Testis (tissue), 3 donors: ENCODE results near the gene ANAPC16. TPM values are rescaled to one million over a fixed set of nuclear protein-coding genes. Genes with fewer than 3 reads are reported as not detected.
"Not testable (repeated sequence)": the region's sequence is repeated elsewhere in the genome, so short reads cannot be mapped to it uniquely, and the experiment has no call there.

Experiments used
- DNase-seq: peaks from one replicate; pipeline ENCODE4 v3.0.0-alpha.2; 2019
- H3K27ac ChIP-seq, 2 donors: fragments of 200-600 bp; sonication (generic); one replicate each; pipeline ENCODE4 v1.5.1; 2019
- H3K27me3 ChIP-seq: fragments of 200-600 bp; sonication (generic); one replicate; pipeline ENCODE4 v1.5.1; 2019
- H3K36me3 ChIP-seq: fragments of 200-600 bp; sonication (generic); one replicate; pipeline ENCODE4 v1.5.1; 2017; ENCODE audit warnings: low read depth; ENCODE audit errors: missing control alignments
- H3K4me1 ChIP-seq: fragments of 200-600 bp; sonication (generic); one replicate; pipeline ENCODE4 v1.5.1; 2019
- H3K4me3 ChIP-seq, 2 donors: fragments of 200-600 bp; sonication (generic); one replicate each; pipeline ENCODE4 v1.5.1; 2017 to 2019
- H3K9me3 ChIP-seq: fragments of 200-600 bp; sonication (generic); one replicate; pipeline ENCODE4 v1.5.1; 2017
- POLR2A ChIP-seq: fragments of 450-650 bp; IDR thresholded peaks from one replicate; pipeline ENCODE4 v1.6.1; 2017; ENCODE audit warnings: antibody characterized with exemption, mild to moderate bottlenecking, moderate library complexity
- WGBS, 2 donors: methylation state at CpG; one replicate each; pipeline ENCODE4 v1.1.5; 2018; 5-methylcytosine and 5-hydroxymethylcytosine counted together
- intact Hi-C: fragments of 100-400 bp; cut with DNase I; formaldehyde crosslinking; loops from one replicate; pipeline ENCODE4 v1.15.1; 2023; ENCODE audit warnings: low total_unique reads
- polyA plus RNA-seq: library from polyadenylated mRNA; stranded (reverse); fragments of 350-450 nt; fragmentation: Illumina TruSeq; extraction: RNeasy Lipid Tissue Mini Kit (QIAGEN cat#74804); gene quantifications from one replicate; pipeline ENCODE4 v1.2.3, GENCODE V29; 2014; ENCODE audit warnings: low read depth, low replicate concordance; ENCODE audit not compliant: insufficient read depth
- total RNA-seq, 2 donors: library from RNA; depleted of rRNA; stranded (reverse); fragments of >200 nt; gene quantifications; one replicate each; pipeline ENCODE4 v1.2.3, GENCODE V29; 2016
- TF ChIP-seq, protein P1 (sequence below), 3 experiments: fragments of 450-650 bp in 2 of 3; fragments of 200-600 bp in 1 of 3; sonication (generic) in 1 of 3; IDR thresholded peaks; one replicate each; pipeline ENCODE4 v1.5.1; 2016 to 2019; ENCODE audit warnings: antibody characterized with exemption in 3 of 3, mild to moderate bottlenecking in 2 of 3, moderate library complexity in 1 of 3

Gene ANAPC16
- total and polyA plus RNA-seq, 3 donors from 2014 or later: 43.8 to 96.0 (median 47.9) TPM

- Histone ChIP-seq H3K36me3 (no peaks in the 10 kb centered on the region), H3K4me1 (peaks cover 14% of the 10 kb centered on the region), H3K4me3 (no peak overlapping the region), H3K27me3 (no peaks in the 10 kb centered on the region), H3K9me3 (no peaks in the 10 kb centered on the region), H3K27ac (no peak overlapping the region)
- intact Hi-C loops: no loop called here
- WGBS, 2 donors: 77 to 79% methylated on average over 6 of the region's 6 CpGs
- no peak for DNase-seq
- TF ChIP-seq POLR2A: no peak
- TF ChIP-seq, protein P1, sequence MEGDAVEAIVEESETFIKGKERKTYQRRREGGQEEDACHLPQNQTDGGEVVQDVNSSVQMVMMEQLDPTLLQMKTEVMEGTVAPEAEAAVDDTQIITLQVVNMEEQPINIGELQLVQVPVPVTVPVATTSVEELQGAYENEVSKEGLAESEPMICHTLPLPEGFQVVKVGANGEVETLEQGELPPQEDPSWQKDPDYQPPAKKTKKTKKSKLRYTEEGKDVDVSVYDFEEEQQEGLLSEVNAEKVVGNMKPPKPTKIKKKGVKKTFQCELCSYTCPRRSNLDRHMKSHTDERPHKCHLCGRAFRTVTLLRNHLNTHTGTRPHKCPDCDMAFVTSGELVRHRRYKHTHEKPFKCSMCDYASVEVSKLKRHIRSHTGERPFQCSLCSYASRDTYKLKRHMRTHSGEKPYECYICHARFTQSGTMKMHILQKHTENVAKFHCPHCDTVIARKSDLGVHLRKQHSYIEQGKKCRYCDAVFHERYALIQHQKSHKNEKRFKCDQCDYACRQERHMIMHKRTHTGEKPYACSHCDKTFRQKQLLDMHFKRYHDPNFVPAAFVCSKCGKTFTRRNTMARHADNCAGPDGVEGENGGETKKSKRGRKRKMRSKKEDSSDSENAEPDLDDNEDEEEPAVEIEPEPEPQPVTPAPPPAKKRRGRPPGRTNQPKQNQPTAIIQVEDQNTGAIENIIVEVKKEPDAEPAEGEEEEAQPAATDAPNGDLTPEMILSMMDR (IDR thresholded peaks at IDR 0.05): no peak
These were observed 49.7 kb downstream of the ANAPC16 start for GRCh38 chr10:72265508-72265907.

DNA sequence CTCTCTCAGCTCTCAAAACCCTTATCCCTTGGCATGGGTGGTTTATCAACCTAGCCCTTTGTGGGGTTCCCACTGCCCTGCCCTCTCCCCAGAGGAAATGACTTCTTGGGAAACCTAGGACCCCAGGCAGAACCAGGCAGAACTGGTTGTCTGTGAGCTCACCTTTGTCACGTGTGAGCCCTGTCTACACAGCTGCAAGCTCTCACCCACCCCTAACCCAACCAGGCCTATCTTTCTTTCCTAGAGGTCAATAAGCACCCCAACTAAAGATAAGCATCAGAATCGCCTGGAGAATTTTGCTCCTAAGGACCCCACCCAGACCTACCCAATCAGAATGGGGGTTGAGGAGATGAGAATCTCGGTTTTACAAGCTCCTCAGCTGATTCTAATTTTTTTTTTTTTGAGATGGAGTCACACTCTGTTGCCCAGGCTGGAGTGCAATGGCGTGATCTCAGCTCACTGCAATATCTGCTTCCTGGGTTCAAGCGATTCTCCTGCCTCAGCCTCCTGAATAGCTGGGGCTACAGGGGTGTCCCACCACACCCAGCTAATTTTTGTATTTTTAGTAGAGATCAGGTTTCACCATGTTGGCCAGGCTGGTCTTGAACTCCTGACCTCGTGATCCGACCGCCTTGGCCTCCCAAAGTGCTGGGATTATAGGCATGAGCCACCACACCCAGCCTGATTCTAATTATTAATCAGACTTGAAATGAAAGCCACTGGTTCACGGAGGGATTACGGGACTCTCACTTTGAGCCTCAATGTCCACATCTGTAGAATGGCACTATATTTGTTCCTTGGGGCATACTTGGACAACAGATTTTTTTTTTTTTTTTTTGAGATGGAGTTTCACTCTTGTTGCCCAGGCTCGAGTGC, 50.4 kb downstream of the ANAPC16 start:
- Histone ChIP-seq H3K27ac (no peak overlapping the region), H3K27me3 (no peaks in the 10 kb centered on the region), H3K4me3 (no peak overlapping the region), H3K9me3 (no peaks in the 10 kb centered on the region), H3K36me3 (no peaks in the 10 kb centered on the region), H3K4me1 (peaks cover 13% of the 10 kb centered on the region)
- 94% methylated on average over 11 of the region's 11 CpGs for WGBS, 2 donors
- intact Hi-C loops: no loop called here
- TF ChIP-seq, protein P1 (IDR thresholded peaks at IDR 0.05): no peak
- no peak for TF ChIP-seq POLR2A
- DNase-seq: no peak

DNA sequence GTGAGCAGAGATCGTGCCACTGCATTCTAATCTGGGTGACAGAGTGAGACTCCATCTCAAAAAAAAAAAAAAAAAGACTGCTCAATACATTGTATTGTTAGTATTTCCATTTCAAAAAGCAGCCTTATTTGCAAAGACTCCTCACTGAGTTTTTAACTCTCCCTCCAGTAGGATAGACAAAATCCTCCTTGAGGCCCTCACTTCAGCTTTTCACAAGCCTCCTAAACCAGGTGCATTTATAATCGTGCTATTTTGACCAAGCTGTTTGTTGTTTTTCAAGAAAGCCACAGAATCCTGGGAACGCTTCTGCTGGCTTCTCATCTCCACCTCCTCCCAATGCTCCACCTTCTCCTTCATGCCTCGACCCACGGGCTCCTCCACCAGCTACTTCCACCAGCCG, 51.6 kb downstream of the ANAPC16 start:
- no peak for TF ChIP-seq POLR2A
- TF ChIP-seq, protein P1 (IDR thresholded peaks at IDR 0.05): no peak
- WGBS, 2 donors: 89 to 91% methylated on average over 6 of the region's 6 CpGs

DNA sequence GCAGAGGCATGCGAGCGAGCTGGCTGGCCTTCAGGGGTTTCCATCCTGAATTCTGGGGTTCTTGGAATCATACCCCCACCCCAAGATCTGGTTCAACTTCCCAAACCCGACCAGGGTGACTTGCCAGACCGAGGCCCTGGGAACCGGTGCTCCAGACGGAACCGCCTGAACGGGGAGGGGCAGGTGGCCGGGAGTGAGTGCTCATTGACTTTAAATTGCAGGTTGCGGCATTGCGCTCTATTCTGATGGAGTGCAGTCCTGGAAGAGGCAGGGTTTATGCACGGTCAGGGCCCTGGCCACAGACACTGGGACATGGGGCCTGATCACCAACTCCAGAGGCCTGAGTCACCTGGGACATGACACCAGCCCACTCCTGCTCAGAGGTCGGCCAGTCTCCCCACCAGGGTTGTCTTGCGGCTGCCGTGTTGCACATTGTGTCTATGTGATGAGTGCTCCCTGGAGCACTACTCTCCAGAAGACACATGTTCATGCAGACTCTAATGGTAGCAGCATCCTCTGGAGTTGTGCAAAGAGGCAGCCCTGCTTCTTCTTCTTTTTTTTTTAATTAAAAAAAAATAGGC, 52.1 kb downstream of the ANAPC16 start:
- Histone ChIP-seq H3K27ac (no peak overlapping the region), H3K27me3 (no peaks in the 10 kb centered on the region), H3K36me3 (no peaks in the 10 kb centered on the region), H3K4me1 (peaks cover 14% of the 10 kb centered on the region), H3K4me3 (no peak overlapping the region), H3K9me3 (no peaks in the 10 kb centered on the region)
- intact Hi-C loops: no loop called here
- WGBS, 2 donors: 92 to 99% methylated on average over 14 to 15 of the region's 15 CpGs
- TF ChIP-seq, protein P1 (IDR thresholded peaks at IDR 0.05): no peak
- TF ChIP-seq POLR2A: no peak
- no peak for DNase-seq

More for the DNA sequence above, 51.6 kb downstream of the ANAPC16 start:
- Histone ChIP-seq H3K4me1 (peaks cover 9% of the 10 kb centered on the region), H3K36me3 (no peaks in the 10 kb centered on the region), H3K9me3 (no peaks in the 10 kb centered on the region), H3K27ac (no peak overlapping the region), H3K4me3 (no peak overlapping the region), H3K27me3 (no peaks in the 10 kb centered on the region)
- intact Hi-C loops: no loop called here
- no peak for DNase-seq

DNA sequence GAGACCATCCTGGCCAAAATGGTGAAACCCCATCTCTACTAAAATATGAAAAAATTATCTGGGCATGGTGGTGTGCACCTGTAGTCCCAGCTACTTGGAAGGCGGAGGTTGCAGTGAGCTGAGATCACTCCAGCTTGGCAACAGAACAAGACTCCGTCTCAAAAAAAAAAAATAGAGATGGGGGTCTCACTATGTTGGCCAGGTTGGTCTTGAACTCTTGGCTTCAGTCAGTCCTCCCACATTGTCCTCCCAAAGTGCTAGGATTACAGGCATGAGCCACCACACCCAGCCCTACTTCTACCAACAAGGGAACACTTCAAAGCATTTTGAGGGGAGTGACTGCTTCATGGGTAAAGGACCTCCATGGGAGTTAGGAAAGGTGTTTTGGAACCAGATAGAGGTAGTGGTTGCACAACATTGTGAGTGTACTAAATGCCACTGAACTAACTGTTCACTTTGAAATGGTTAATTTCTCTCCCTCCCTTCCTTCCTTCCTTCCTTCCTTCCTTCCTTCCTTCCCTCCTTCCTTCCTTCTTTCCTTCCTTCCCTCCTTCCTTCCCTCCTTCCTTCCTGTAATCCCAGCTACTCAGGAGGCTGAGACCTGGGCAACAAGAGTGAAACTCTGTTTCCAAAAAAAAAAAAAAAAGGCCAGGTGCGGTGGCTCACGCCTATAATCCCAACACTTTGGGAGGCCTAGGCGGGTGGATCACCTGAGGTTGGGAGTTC, 52.8 kb downstream of the ANAPC16 start:
- intact Hi-C loops, H3K9me3 ChIP-seq: not testable (repeated sequence)
- WGBS, 2 donors: 88 to 100% methylated on average over 5 of the region's 5 CpGs

More for the DNA sequence above, 52.8 kb downstream of the ANAPC16 start:
- not testable (repeated sequence) for H3K4me3 ChIP-seq, H3K36me3 ChIP-seq, DNase-seq, H3K27me3 ChIP-seq, H3K27ac ChIP-seq
- peaks cover 14% of the 10 kb centered on the region for H3K4me1 ChIP-seq
